ENCODE data around the gene FAIM.

- no peak for TF ChIP-seq POLR2A (IDR thresholded peaks at IDR 0.05; ENCODE audit: extremely low read depth, insufficient read length)
- TF ChIP-seq, protein P1, sequence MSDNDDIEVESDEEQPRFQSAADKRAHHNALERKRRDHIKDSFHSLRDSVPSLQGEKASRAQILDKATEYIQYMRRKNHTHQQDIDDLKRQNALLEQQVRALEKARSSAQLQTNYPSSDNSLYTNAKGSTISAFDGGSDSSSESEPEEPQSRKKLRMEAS (IDR thresholded peaks at IDR 0.05; ENCODE audit: low read depth, low read length) = no peak
- TF ChIP-seq, protein P2, sequence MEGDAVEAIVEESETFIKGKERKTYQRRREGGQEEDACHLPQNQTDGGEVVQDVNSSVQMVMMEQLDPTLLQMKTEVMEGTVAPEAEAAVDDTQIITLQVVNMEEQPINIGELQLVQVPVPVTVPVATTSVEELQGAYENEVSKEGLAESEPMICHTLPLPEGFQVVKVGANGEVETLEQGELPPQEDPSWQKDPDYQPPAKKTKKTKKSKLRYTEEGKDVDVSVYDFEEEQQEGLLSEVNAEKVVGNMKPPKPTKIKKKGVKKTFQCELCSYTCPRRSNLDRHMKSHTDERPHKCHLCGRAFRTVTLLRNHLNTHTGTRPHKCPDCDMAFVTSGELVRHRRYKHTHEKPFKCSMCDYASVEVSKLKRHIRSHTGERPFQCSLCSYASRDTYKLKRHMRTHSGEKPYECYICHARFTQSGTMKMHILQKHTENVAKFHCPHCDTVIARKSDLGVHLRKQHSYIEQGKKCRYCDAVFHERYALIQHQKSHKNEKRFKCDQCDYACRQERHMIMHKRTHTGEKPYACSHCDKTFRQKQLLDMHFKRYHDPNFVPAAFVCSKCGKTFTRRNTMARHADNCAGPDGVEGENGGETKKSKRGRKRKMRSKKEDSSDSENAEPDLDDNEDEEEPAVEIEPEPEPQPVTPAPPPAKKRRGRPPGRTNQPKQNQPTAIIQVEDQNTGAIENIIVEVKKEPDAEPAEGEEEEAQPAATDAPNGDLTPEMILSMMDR (IDR thresholded peaks at IDR 0.05; ENCODE audit: low read depth, low read length) = no peak
Measured at GRCh38 chr3:138600100-138600745, 8.3 kb upstream of the FAIM start.
